ENCODE results near the gene DAGLA.
"Not testable (repeated sequence)": the region's sequence is repeated elsewhere in the genome, so short reads cannot be mapped to it uniquely, and the experiment has no call there.

The DAGLA gene

GRCh38 chr11:61679893-61680621 lies at the start of gene DAGLA:
TSS of gene DAGLA (plus strand) at chr11:61680391. CDS start at chr11:61720156, 39,765 bp downstream.
- DNase-seq = no peak

GRCh38 chr11:61632096-61632495 lies 48.1 kb upstream of the DAGLA start:
- no peak for DNase-seq

- no peak for DNase-seq
Measured at GRCh38 chr11:61635304-61635703, 44.9 kb upstream of the DAGLA start.

- no peak for DNase-seq
Measured at GRCh38 chr11:61635787-61636186, 44.4 kb upstream of the DAGLA start.

GRCh38 chr11:61636676-61637075 lies 43.5 kb upstream of the DAGLA start:
- no peak for DNase-seq

GRCh38 chr11:61637277-61637676 lies 42.9 kb upstream of the DAGLA start:
- DNase-seq = no peak

- DNase-seq = no peak
Measured at GRCh38 chr11:61639816-61640443, 40.3 kb upstream of the DAGLA start.

- no peak for DNase-seq
Measured at GRCh38 chr11:61642162-61642561, 38.0 kb upstream of the DAGLA start.

- no peak for DNase-seq
Measured at GRCh38 chr11:61645179-61645868, 34.9 kb upstream of the DAGLA start.

GRCh38 chr11:61647529-61647928 lies 32.7 kb upstream of the DAGLA start:
- no peak for DNase-seq

GRCh38 chr11:61650781-61651571 lies 29.2 kb upstream of the DAGLA start:
- no peak for DNase-seq

GRCh38 chr11:61652135-61652534 lies 28.1 kb upstream of the DAGLA start:
- no peak for DNase-seq

- DNase-seq = no peak
Measured at GRCh38 chr11:61654397-61654829, 25.8 kb upstream of the DAGLA start.

GRCh38 chr11:61655266-61656159 lies 24.7 kb upstream of the DAGLA start:
- not testable (repeated sequence) for DNase-seq

- no peak for DNase-seq
Measured at GRCh38 chr11:61656347-61657077, 23.7 kb upstream of the DAGLA start.

GRCh38 chr11:61657566-61658290 lies 22.5 kb upstream of the DAGLA start:
- DNase-seq = no peak

- DNase-seq = no peak
Measured at GRCh38 chr11:61659413-61660196, 20.6 kb upstream of the DAGLA start.

- not testable (repeated sequence) for DNase-seq
Measured at GRCh38 chr11:61660997-61661396, 19.2 kb upstream of the DAGLA start.

GRCh38 chr11:61666684-61667297 lies 13.4 kb upstream of the DAGLA start:
- no peak for DNase-seq
